ENCODE measurements around the gene TMEM94.
"Not testable (repeated sequence)": the region's sequence is repeated elsewhere in the genome, so short reads cannot be mapped to it uniquely, and the experiment has no call there.

Gene TMEM94

DNA sequence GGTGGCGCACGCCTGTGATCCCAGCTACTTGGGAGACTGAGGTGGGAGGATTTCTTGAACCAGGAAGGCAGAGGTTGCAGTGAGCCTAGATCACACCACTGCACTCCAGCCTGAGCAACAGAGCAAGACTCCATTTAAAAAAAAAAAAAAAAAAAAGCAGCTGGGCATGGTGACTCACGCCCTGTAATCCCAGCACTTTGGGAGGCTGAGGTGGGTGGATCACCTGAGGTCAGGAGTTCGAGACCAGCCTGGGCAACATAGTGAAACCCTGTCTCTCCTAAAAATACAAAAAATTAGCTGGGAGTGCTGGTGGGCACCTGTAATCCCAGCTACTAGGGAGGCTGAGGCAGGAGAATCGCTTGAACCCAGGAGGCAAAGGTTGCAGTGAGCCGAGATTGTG is 10.5 kb upstream of the TMEM94 start:
- DNase-seq (ENCODE audit: low read depth), result not testable (repeated sequence)

DNA sequence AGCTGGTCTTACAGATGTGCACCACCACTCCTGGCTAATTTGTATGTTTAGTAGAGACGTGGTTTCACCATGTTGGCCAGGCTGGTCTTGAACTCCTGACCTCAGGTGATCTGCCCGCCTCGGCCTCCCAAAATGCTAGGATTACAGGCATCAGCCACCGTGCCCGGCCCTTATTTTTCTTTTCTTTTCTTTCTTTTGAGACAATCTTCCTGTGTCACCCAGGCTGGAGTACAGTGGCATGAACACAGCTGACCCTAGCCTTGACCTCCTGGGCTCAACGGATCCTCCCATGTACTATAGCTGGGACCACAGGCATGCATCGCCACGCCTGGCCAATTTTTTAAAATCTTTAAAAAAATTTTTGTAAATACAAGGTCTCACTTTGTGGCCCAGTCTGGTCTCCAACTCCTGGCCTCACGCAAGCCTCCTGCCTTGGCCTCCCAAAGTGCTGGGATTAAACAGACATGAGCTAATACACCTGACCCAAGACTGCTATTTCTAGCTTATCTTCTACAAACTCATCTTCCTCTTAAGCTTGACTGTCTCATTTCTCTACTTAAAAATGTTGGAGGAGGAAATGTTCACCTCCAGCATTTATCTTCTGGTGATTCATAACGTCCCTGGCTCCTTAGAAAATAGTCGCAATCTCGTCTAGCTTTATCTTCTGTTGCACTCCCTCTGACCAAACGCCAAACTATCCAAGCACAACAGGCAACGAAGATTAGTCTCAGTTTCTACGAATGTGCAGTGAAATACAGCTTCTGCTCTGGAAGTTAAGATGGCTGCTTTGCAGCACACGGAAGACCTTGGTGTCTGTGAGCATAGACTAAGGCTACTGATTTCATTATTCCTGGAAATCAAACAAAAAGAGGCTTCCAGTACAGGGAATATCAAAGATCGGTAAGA is 8.2 kb upstream of the TMEM94 start:
- DNase-seq (ENCODE audit: low read depth), result no peak

GRCh38 chr17:75450270-75450669 is 6.2 kb upstream of the TMEM94 start:
- DNase-seq (ENCODE audit: low read depth), result no peak

GRCh38 chr17:75454193-75454592 is 2.2 kb upstream of the TMEM94 start:
- DNase-seq (ENCODE audit: low read depth), result no peak

- not testable (repeated sequence) for DNase-seq (ENCODE audit: low read depth)
Measured at GRCh38 chr17:75454672-75455071, 1.8 kb upstream of the TMEM94 start.

DNA sequence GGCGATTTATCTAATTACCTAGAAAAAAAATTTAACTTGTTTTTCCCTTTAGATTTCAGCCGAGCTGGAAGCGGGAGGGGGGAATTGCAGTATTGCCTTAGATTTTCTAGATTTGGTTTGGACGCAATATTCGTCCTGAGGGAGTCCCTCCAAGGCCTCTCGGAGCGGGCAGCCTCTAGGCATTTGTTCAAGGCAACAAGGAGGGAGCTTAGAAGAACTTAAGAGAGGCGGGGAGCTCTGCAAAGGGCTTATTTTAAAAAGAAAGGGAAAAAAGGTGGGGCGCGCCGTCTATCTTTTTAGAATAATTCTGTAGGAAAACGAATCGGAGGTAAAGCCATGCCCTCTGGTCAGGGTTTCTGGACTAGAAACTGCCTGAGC is 407 bp upstream of the TMEM94 start:
- DNase-seq (ENCODE audit: low read depth), result no peak

DNA sequence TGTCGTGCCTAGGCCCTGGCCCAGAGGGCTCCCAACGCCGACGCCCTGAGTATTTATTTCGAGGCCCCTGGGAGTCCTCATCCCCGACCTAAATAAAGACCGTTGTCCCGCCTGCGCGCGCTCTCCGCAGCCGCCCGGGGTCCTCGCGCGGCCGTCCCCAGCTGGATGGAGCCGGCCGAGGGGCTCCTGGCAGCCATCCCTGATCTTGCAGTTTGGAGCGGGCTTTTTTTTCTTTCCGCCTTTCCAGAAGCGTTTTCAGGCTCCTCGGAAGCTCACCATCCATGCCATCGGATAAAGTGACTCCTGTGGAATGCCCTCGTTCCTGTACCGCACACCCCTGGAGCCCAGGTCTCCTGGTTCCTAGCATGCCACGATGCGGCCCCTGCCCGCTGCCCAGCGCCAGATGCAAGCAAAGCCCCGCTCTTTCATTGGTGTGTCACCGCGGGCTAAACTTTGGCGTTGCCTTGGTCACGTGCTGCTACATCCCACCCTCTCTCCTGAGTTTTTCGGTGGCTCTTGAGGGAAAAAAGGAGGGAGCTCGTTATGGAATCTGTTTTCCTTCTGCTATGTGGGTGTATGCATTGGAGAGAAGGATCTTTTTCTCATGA is 716 bp downstream of the TMEM94 start:
- no peak for DNase-seq (ENCODE audit: low read depth)

DNA sequence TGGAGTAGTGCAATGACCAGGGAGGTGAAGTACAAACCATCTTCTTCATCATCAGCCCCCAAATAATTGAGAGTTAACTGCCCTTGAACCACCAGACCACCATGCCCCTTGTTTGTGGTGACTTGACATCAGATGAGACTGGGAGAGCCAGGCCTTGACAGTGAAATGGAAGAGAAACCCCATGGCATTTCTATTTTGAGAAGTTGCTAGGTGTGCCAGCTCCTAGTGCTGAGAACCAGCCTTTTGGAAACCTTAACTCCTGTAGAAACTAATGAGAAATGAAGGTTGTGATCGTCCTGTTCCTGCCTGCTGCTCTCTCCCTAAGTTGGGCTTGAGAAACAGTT is 2.8 kb downstream of the TMEM94 start:
- no peak for DNase-seq (ENCODE audit: low read depth)

GRCh38 chr17:75459590-75460267 is 3.3 kb downstream of the TMEM94 start:
- DNase-seq (ENCODE audit: low read depth), result no peak

DNA sequence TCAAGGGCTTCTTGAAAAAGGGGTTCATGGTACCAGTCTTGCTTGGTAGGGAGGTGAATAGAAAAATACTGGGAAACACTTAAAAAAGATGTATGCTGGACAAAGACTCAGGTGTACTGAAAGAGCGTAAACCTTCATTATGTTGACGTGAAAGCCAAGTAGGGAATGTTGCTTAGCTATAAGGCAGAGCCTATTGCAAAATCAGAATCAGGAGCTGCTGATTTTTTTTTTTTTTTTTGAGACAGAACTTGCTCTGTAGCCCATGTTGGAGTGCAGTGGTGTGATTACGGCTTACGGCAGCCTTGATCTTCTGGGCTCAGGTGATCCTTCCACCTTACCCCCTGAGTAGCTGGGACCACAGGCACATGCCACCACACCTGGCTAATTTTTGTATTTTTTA is 3.9 kb downstream of the TMEM94 start:
- DNase-seq (ENCODE audit: low read depth), result no peak

- DNase-seq (ENCODE audit: low read depth), result no peak
Measured at GRCh38 chr17:75463603-75464002, 7.2 kb downstream of the TMEM94 start.

DNA sequence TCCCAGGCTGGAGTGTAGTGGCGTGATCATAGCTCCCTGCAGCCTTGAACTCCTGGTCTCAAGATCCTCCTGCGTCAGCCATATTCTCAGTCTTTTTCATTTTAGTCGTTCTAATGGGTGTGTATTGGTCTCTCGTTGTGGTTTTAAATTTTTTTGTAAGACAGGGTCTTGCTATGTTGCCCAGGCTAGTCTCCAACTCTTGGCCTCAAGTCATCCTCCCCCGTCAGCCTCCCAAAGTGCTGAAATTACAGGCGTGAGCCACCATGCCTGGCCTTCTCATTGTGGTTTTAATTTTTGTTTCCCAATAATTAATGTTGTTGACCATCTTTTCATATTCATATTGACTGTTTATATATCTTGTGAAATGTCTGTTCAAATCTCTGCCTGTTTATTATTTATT is 8.6 kb downstream of the TMEM94 start:
- DNase-seq (ENCODE audit: low read depth), result no peak

DNA sequence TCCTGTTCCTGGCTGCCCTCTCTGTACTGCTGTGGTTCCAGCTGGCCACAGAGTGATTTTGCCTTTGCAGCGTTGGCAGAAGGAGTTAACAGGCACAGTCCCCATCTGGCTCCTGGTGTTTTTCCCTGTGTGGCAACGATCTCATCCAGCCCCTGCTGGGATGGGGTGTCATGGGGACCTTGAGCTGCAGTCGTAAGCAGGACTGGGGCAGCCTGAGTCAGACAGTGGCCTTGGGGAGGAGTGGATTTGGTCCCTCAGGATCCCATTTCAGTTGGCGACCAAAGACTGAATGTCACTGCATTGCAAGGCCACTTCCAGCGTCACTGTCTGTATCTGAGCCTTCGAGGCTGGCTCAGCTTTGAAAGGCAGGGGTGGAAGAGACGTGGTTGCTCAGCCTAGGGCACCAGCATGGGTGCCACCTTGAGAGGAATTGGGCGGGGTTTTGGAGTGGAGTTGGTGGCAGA is 11.9 kb downstream of the TMEM94 start:
- DNase-seq (ENCODE audit: low read depth), result no peak

- DNase-seq (ENCODE audit: low read depth), result no peak
Measured at GRCh38 chr17:75468779-75469373, 12.4 kb downstream of the TMEM94 start.

DNA sequence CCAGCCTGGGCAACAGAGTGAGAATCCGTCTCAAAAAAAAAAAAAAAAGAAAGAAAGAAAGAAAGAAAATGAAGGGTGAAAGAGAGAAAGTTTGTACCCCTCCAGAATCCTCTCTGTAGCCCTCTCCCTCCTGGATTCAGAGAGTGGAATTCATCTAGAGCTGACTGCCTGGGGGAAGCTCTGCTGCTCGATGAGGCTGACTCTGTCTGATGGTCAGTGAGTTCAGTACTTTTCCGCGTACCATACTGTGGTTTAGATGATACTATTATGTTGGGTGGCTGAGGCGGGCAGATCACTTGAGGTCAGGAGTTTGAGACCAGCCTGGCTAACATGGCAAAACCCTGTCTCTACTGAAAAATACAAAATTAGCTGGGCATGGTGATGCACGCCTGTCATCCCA is 14.8 kb downstream of the TMEM94 start:
- no peak for DNase-seq (ENCODE audit: low read depth)

DNA sequence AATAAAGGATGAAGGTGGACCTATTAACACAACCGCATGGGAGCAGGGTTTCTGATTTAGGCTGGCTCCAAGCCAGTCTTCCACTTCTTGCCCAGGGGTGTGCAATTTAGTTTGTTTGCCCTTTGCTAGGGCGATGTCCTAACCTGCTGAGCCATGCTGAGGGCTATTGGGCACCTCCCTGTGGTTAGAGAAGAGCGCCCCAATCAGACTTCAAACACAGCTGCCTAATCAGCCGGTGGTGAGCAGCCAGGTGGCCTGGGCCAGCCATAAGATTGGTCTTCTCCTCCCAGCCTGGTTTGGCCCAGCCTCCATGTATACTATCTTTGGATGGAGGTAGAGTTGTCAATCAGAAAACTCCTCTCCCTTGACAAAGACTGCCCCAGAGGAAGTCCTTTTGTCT is 15.7 kb downstream of the TMEM94 start:
- no peak for DNase-seq (ENCODE audit: low read depth)

- DNase-seq (ENCODE audit: low read depth), result no peak
Measured at GRCh38 chr17:75473246-75473645, 16.8 kb downstream of the TMEM94 start.

- DNase-seq (ENCODE audit: low read depth), result no peak
Measured at GRCh38 chr17:75474736-75475135, 18.3 kb downstream of the TMEM94 start.

GRCh38 chr17:75475144-75475835 is 18.9 kb downstream of the TMEM94 start:
- no peak for DNase-seq (ENCODE audit: low read depth)

DNA sequence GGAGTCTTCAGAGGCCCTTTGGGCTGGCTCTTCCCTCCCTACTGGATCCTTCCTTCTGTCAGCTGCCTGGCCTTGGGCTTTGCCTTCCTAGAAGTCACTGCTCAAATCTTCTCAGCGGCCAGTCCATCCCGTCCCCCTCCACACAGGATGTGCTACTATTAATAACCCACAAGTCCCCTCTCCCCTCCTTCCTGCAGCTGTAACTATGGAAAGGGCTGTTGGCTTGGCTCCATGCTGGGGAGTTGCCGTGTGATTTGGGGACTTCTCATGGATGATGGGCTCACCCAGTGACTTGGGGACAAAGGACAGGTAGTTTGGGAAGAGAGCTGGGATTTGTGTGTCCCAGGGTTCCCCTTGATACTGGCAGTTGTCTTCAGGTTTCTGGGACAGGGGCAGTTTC is 19.4 kb downstream of the TMEM94 start:
- DNase-seq (ENCODE audit: low read depth), result no peak

DNA sequence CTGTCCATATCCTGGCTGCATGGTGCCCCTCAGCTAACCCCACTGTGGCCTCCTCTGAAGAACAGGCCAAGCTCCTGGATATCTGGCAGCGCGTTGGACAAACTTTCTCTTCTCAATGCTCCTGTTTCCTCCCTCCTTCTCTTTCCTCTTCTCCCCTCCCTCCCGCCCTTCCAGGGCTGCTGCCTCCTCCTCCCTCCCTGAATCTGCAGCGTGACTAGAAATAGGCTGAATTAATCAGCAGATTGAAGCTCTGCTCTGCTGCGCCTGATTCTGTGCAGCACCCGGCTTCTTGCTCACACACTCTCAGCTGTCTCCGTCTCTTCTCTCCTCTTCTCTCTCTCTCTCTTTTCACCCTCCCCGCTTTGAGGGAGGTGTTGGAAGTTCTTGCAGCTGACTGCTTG is 19.8 kb downstream of the TMEM94 start:
- no peak for DNase-seq (ENCODE audit: low read depth)
